HG03575 (cell line): ENCODE measurements around the gene KCNH8.
A peak's percentile ranks its signal among the peaks of the same experiment; 100 is the strongest.
"Not testable (repeated sequence)": the region's sequence is repeated elsewhere in the genome, so short reads cannot be mapped to it uniquely, and the experiment has no call there.

ENCODE experiments used
- ATAC-seq: cut with Tn5 transposase; IDR thresholded peaks from one replicate; pipeline ENCODE4 v1.9.1; 2021; ENCODE audit not compliant: unreplicated experiment, insufficient number of reproducible peaks, low FRiP score; ENCODE audit errors: extremely low read depth

KCNH8 gene

GRCh38 chr3:19147905-19148767 is at the start of gene KCNH8:
Gene KCNH8 (plus strand): TSS chr3:19148510. CDS start chr3:19148720, 210 bp downstream.
- no peak for ATAC-seq

- not testable (repeated sequence) for ATAC-seq
Measured at GRCh38 chr3:19102654-19103290, 45.5 kb upstream of the KCNH8 start.

- no peak for ATAC-seq
Measured at GRCh38 chr3:19103510-19103909, 44.8 kb upstream of the KCNH8 start.

- ATAC-seq, result no peak
Measured at GRCh38 chr3:19104459-19104858, 43.9 kb upstream of the KCNH8 start.

GRCh38 chr3:19105826-19106225 is 42.5 kb upstream of the KCNH8 start:
- no peak for ATAC-seq

GRCh38 chr3:19106307-19106706 is 42.0 kb upstream of the KCNH8 start:
- ATAC-seq, result no peak

GRCh38 chr3:19107719-19108118 is 40.6 kb upstream of the KCNH8 start:
- no peak for ATAC-seq

- ATAC-seq, result no peak
Measured at GRCh38 chr3:19110335-19110895, 37.9 kb upstream of the KCNH8 start.

GRCh38 chr3:19114461-19114860 is 33.8 kb upstream of the KCNH8 start:
- no peak for ATAC-seq

GRCh38 chr3:19116239-19116638 is 32.1 kb upstream of the KCNH8 start:
- no peak for ATAC-seq

GRCh38 chr3:19124752-19125151 is 23.6 kb upstream of the KCNH8 start:
- no peak for ATAC-seq

- ATAC-seq, result no peak
Measured at GRCh38 chr3:19139863-19140262, 8.4 kb upstream of the KCNH8 start.

GRCh38 chr3:19146685-19147650 is 1.3 kb upstream of the KCNH8 start:
- ATAC-seq, result peak; percentile 32

GRCh38 chr3:19148768-19149091 is 420 bp downstream of the KCNH8 start:
- no peak for ATAC-seq

- no peak for ATAC-seq
Measured at GRCh38 chr3:19149368-19149767, 1.1 kb downstream of the KCNH8 start.

GRCh38 chr3:19151171-19151570 is 2.9 kb downstream of the KCNH8 start:
- ATAC-seq, result no peak

GRCh38 chr3:19154693-19155250 is 6.5 kb downstream of the KCNH8 start:
- no peak for ATAC-seq

GRCh38 chr3:19155375-19155774 is 7.1 kb downstream of the KCNH8 start:
- no peak for ATAC-seq
